HG03432 (cell line): ENCODE data around the gene YJU2.
"Not testable (repeated sequence)": the region's sequence is repeated elsewhere in the genome, so short reads cannot be mapped to it uniquely, and the experiment has no call there.

ENCODE experiments used
- ATAC-seq: cut with Tn5 transposase; IDR thresholded peaks from one replicate; pipeline ENCODE4 v1.9.1; 2021; ENCODE audit warnings: mild to moderate bottlenecking, moderate library complexity; ENCODE audit not compliant: unreplicated experiment

Gene YJU2

GRCh38 chr19:4267101-4267900 lies 20.4 kb downstream of the YJU2 start:
- no peak for ATAC-seq

GRCh38 chr19:4267901-4268815 lies 21.3 kb downstream of the YJU2 start:
- ATAC-seq = no peak

GRCh38 chr19:4268816-4269430 lies 22.0 kb downstream of the YJU2 start:
- no peak for ATAC-seq

GRCh38 chr19:4272894-4273293 lies 26.0 kb downstream of the YJU2 start:
- ATAC-seq = no peak

- ATAC-seq = not testable (repeated sequence)
These were observed 27.4 kb downstream of the YJU2 start for GRCh38 chr19:4274321-4274686.

GRCh38 chr19:4277191-4277696 lies 30.4 kb downstream of the YJU2 start:
- ATAC-seq = no peak

GRCh38 chr19:4278010-4278409 lies 31.1 kb downstream of the YJU2 start:
- no peak for ATAC-seq

GRCh38 chr19:4278419-4279266 lies 31.8 kb downstream of the YJU2 start, which contains the start of gene SHD:
Gene SHD, plus strand, starts transcription at chr19:4279266. Its CDS starts 798 bp downstream, at chr19:4280064.
- ATAC-seq = no peak

- ATAC-seq = no peak
These were observed 32.3 kb downstream of the YJU2 start for GRCh38 chr19:4279267-4279529.

- ATAC-seq = no peak
These were observed 32.9 kb downstream of the YJU2 start for GRCh38 chr19:4279530-4280422.

- no peak for ATAC-seq
These were observed 37.5 kb downstream of the YJU2 start for GRCh38 chr19:4284176-4284958.

GRCh38 chr19:4284974-4285373 lies 38.1 kb downstream of the YJU2 start:
- ATAC-seq = no peak

- ATAC-seq = not testable (repeated sequence)
These were observed 39.3 kb downstream of the YJU2 start for GRCh38 chr19:4286141-4286540.

GRCh38 chr19:4288091-4288777 lies 41.4 kb downstream of the YJU2 start:
- ATAC-seq = no peak

- ATAC-seq = no peak
These were observed 44.4 kb downstream of the YJU2 start for GRCh38 chr19:4291184-4291732.

- ATAC-seq = no peak
These were observed 45.6 kb downstream of the YJU2 start for GRCh38 chr19:4292515-4292914.

GRCh38 chr19:4294389-4294788 lies 47.5 kb downstream of the YJU2 start:
- no peak for ATAC-seq
